ENCODE data around the gene SLC6A13.

SLC6A13 gene

DNA sequence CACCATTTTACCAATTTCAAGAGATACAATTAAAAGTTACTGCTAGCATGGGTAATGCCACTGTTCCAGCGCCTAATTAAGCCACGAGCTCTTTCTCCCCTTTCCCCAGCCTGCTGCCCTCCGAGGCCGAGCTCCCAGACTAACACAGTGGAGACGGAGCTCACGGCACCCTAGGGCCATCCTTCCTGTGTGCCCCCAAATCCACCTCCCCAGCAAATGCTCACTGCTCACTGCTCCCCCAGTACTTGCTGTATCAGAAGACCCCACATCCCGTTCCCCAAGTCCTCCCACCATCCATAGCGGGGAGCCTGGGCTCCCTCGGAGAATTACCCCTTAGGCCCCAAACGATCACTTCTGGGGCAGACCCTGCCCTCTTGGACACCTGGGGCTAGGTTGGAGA lies 91.4 kb downstream of the SLC6A13 start:
- H2AFZ ChIP-seq (ENCODE audit: low read depth, low read length), result no peak overlapping the region
- H3K4me3 ChIP-seq (ENCODE audit: low read length), result no peak overlapping the region
- H3K27me3 ChIP-seq (ENCODE audit: insufficient read depth, low read length), result peaks cover 26% of the 10 kb centered on the region
- no peaks in the 10 kb centered on the region for H3K36me3 ChIP-seq (ENCODE audit: insufficient read depth, low read length)
- peaks cover 7% of the 10 kb centered on the region for H3K4me1 ChIP-seq (ENCODE audit: insufficient read depth, low read length)
- no peaks in the 10 kb centered on the region for H3K9me3 ChIP-seq (ENCODE audit: low read length)
